Glutamatergic neuron (in vitro differentiated cells): ENCODE data around the gene PRKCQ. TPM values are rescaled to one million over a fixed set of nuclear protein-coding genes. Genes with fewer than 3 reads are reported as not detected.

ENCODE experiments used
- DNase-seq: peaks from one replicate; pipeline ENCODE4 v3.0.0; 2022
- H3K27ac Mint-ChIP-seq: one replicate; pipeline ENCODE4 v1.8.0; 2020; ENCODE audit warnings: mild to moderate bottlenecking, mixed read lengths, inconsistent platforms; ENCODE audit not compliant: unreplicated experiment
- H3K27me3 Mint-ChIP-seq: one replicate; pipeline ENCODE4 v1.8.0; 2020; ENCODE audit warnings: mild to moderate bottlenecking, moderate library complexity, mixed read lengths, inconsistent platforms; ENCODE audit not compliant: unreplicated experiment
- H3K36me3 Mint-ChIP-seq: one replicate; pipeline ENCODE4 v1.8.0; 2020; ENCODE audit warnings: mild to moderate bottlenecking, mixed read lengths, inconsistent platforms; ENCODE audit not compliant: unreplicated experiment
- H3K4me1 Mint-ChIP-seq: one replicate; pipeline ENCODE4 v1.8.0; 2020; ENCODE audit warnings: mild to moderate bottlenecking, low read depth, mixed read lengths, inconsistent platforms; ENCODE audit not compliant: unreplicated experiment
- H3K4me3 Mint-ChIP-seq: one replicate; pipeline ENCODE4 v1.8.0; 2020; ENCODE audit warnings: mild to moderate bottlenecking, mixed read lengths, inconsistent platforms; ENCODE audit not compliant: unreplicated experiment
- H3K9me3 Mint-ChIP-seq: one replicate; pipeline ENCODE4 v1.8.0; 2020; ENCODE audit warnings: mild to moderate bottlenecking, moderate library complexity, mixed read lengths, inconsistent platforms; ENCODE audit not compliant: unreplicated experiment
- CTCF ChIP-seq: fragments of 200-600 bp; sonication (generic); IDR thresholded peaks from one replicate; pipeline ENCODE4 v1.5.0; 2021; ENCODE audit not compliant: partially characterized antibody, unreplicated experiment
- total RNA-seq: library from RNA; stranded (reverse); fragmentation: NEBNext Ultra II Directional; extraction: Animal tissue kit (Norgen Biotek cat#: 25700); gene quantifications from one replicate; pipeline ENCODE4 v1.2.1, GENCODE V29; 2021; ENCODE audit not compliant: unreplicated experiment

The PRKCQ gene
- total RNA-seq, 1 donor from 2014 or later, result 1.3 TPM

- no peaks in the 10 kb centered on the region for H3K9me3 Mint-ChIP-seq
- H3K27ac Mint-ChIP-seq, result no peak overlapping the region
- H3K4me3 Mint-ChIP-seq, result no peak overlapping the region
- peaks cover 4% of the 10 kb centered on the region for H3K4me1 Mint-ChIP-seq
- no peaks in the 10 kb centered on the region for H3K27me3 Mint-ChIP-seq
- TF ChIP-seq CTCF, result no peak
- no peak for DNase-seq
- no peaks in the 10 kb centered on the region for H3K36me3 Mint-ChIP-seq
Measured at GRCh38 chr10:6516929-6517284, 63.2 kb downstream of the PRKCQ start.

GRCh38 chr10:6516281-6516928 lies 63.7 kb downstream of the PRKCQ start:
- Mint-ChIP-seq H3K4me1 (peaks cover 4% of the 10 kb centered on the region), H3K4me3 (no peak overlapping the region), H3K27me3 (no peaks in the 10 kb centered on the region), H3K9me3 (no peaks in the 10 kb centered on the region), H3K27ac (no peak overlapping the region), H3K36me3 (peaks cover 2% of the 10 kb centered on the region)
- TF ChIP-seq CTCF, result no peak
- DNase-seq, result no peak

- TF ChIP-seq CTCF, result no peak
- Mint-ChIP-seq H3K36me3 (peaks cover 10% of the 10 kb centered on the region), H3K9me3 (no peaks in the 10 kb centered on the region), H3K4me1 (peaks cover 2% of the 10 kb centered on the region), H3K4me3 (no peak overlapping the region), H3K27me3 (no peaks in the 10 kb centered on the region), H3K27ac (no peak overlapping the region)
- DNase-seq, result no peak
Measured at GRCh38 chr10:6514844-6515780, 65.0 kb downstream of the PRKCQ start.

- Mint-ChIP-seq H3K4me1 (no peaks in the 10 kb centered on the region), H3K36me3 (peaks cover 10% of the 10 kb centered on the region), H3K4me3 (no peak overlapping the region), H3K9me3 (no peaks in the 10 kb centered on the region), H3K27ac (no peak overlapping the region), H3K27me3 (no peaks in the 10 kb centered on the region)
- TF ChIP-seq CTCF, result no peak
- DNase-seq, result no peak
Measured at GRCh38 chr10:6514180-6514579, 65.9 kb downstream of the PRKCQ start.

- no peak for TF ChIP-seq CTCF
- H3K36me3 Mint-ChIP-seq, result peaks cover 10% of the 10 kb centered on the region
- H3K4me3 Mint-ChIP-seq, result no peak overlapping the region
- no peak overlapping the region for H3K27ac Mint-ChIP-seq
- no peak for DNase-seq
- H3K27me3 Mint-ChIP-seq, result no peaks in the 10 kb centered on the region
- H3K9me3 Mint-ChIP-seq, result no peaks in the 10 kb centered on the region
- no peaks in the 10 kb centered on the region for H3K4me1 Mint-ChIP-seq
Measured at GRCh38 chr10:6513476-6513875, 66.6 kb downstream of the PRKCQ start.
